Measurements from ENCODE around the gene R3HDM2.

R3HDM2 gene

DNA sequence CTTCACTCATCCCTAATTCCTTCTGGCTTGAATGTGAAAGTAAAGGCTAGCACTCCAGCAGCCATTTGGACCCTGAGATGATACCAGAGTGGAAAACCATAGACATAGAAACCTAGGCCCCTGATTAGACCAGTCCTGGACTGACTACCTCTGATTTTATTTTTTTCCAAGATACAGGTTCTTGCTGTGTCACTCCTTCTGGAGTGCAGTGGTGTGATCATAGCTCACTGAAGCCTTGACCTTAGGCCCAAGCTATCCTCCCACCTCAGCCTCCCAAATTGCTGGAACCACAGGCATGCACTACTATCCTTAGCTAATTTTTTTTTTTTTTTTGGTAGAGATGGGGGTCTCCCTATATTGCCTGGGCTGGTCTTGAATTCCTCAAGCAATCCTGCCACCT lies 105.4 kb downstream of the R3HDM2 start:
- Histone ChIP-seq H2BK12ac (ENCODE audit: low read length) (no peak overlapping the region), H3K27ac (replicated peaks; ENCODE audit: low read length) (no peak overlapping the region), H4K91ac (ENCODE audit: low read depth, low read length, poor library complexity) (no peak overlapping the region), H3K9me3 (replicated peaks in 1 of 2; ENCODE audit: control insufficient read depth in 2 of 2, insufficient read depth in 1 of 2, low read depth in 1 of 2, low read length in 2 of 2) (no peaks in the 10 kb centered on the region), H3K27me3 (ENCODE audit: control insufficient read depth in 3 of 3, insufficient read depth in 3 of 3, low read depth in 1 of 3, low read length in 3 of 3) (no peaks in the 10 kb centered on the region), H3K23ac (ENCODE audit: low read depth, low read length, poor library complexity) (no peak overlapping the region), H3K36me3 (replicated peaks in 1 of 2; ENCODE audit: control insufficient read depth in 2 of 2, insufficient read depth in 2 of 2, low read length in 2 of 2) (peaks cover 0 to 7% of the 10 kb centered on the region in 2 donors), H3K4me3 (ENCODE audit: low read length in 2 of 2) (no peak overlapping the region), H2BK120ac (ENCODE audit: low read depth, low read length) (no peak overlapping the region), H3K9ac (ENCODE audit: low read depth, low read length, poor library complexity) (no peak overlapping the region), H4K8ac (ENCODE audit: low read depth, low read length) (no peak overlapping the region), H3K4ac (ENCODE audit: low read length) (no peak overlapping the region), H2AK5ac (ENCODE audit: low read depth, low read length) (no peak overlapping the region), H2BK15ac (ENCODE audit: low read length) (no peak overlapping the region), H2BK5ac (ENCODE audit: low read length) (no peak overlapping the region), H3K79me1 (ENCODE audit: low read depth, low read length) (no peaks in the 10 kb centered on the region), H3K4me2 (ENCODE audit: insufficient read depth, low read length, poor library complexity, severe bottlenecking) (no peak overlapping the region), H2AFZ (ENCODE audit: low read length) (no peak overlapping the region), H3K14ac (ENCODE audit: low read length) (no peak overlapping the region), H3K4me1 (ENCODE audit: control insufficient read depth in 2 of 2, insufficient read depth in 1 of 2, low read depth in 1 of 2, low read length in 2 of 2) (peaks cover 0 to under 1% of the 10 kb centered on the region in 2 donors), H3K18ac (ENCODE audit: low read length) (no peak overlapping the region)
- DNase-seq (ENCODE audit: low spot score) = no peak

DNA sequence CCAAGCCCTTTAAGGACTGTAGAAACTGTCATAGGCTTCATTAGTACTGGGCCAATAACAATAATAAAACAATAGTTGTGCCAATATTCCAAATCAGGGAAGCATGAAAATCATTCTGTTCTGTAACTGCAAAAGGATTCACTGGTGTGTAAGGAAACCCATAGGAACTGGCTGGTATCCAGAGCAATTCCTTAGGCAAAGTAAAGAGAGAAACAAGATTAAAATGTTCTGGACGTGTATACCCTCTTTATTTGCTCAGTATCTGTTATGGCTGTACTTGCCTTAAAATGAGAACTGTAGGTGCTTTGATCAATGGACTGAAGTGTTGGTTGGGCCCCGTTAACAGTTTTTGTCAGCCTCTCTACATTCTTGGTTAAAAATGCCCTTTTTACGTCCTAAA lies 107.4 kb downstream of the R3HDM2 start:
- WGBS, 2 donors (ENCODE audit: extremely low coverage in 2 of 2, insufficient read length in 2 of 2, insufficient replicate concordance in 1 of 2) = no CpG with 5 or more reads among the region's 3 CpGs

DNA sequence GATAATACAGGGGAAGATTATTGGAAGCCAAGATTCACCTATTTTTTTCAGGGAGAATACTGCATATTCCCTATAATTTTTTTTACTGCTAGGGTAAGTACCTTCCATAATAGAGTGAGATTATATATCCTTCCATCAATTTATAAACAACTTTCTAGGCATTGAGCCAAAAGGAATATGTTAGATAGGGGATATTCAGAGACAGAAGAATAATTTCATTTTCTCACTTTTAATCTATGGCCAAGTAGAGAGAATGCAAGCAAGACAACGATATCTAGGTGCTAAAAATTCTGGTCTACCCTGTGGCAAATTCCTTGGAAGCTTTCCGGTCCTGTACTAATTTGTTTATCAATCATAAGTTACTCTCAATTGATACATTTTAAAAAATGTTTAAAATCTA lies 110.2 kb downstream of the R3HDM2 start:
- Histone ChIP-seq H2BK12ac (ENCODE audit: low read length) (no peak overlapping the region), H4K91ac (ENCODE audit: low read depth, low read length, poor library complexity) (no peak overlapping the region), H3K4ac (ENCODE audit: low read length) (no peak overlapping the region), H3K9me3 (replicated peaks in 1 of 2; ENCODE audit: control insufficient read depth in 2 of 2, insufficient read depth in 1 of 2, low read depth in 1 of 2, low read length in 2 of 2) (no peaks in the 10 kb centered on the region), H3K79me1 (ENCODE audit: low read depth, low read length) (no peaks in the 10 kb centered on the region), H3K4me2 (ENCODE audit: insufficient read depth, low read length, poor library complexity, severe bottlenecking) (no peak overlapping the region), H2BK120ac (ENCODE audit: low read depth, low read length) (no peak overlapping the region), H2BK15ac (ENCODE audit: low read length) (no peak overlapping the region), H3K36me3 (replicated peaks in 1 of 2; ENCODE audit: control insufficient read depth in 2 of 2, insufficient read depth in 2 of 2, low read length in 2 of 2) (no peaks in the 10 kb centered on the region), H2BK5ac (ENCODE audit: low read length) (no peak overlapping the region), H3K4me3 (ENCODE audit: low read length in 2 of 2) (no peak overlapping the region), H2AK5ac (ENCODE audit: low read depth, low read length) (no peak overlapping the region), H3K18ac (ENCODE audit: low read length) (no peak overlapping the region), H3K14ac (ENCODE audit: low read length) (no peak overlapping the region), H3K9ac (ENCODE audit: low read depth, low read length, poor library complexity) (no peak overlapping the region), H3K4me1 (ENCODE audit: control insufficient read depth in 2 of 2, insufficient read depth in 1 of 2, low read depth in 1 of 2, low read length in 2 of 2) (peaks cover 0 to 5% of the 10 kb centered on the region in 2 donors), H3K23ac (ENCODE audit: low read depth, low read length, poor library complexity) (no peak overlapping the region), H3K27ac (replicated peaks; ENCODE audit: low read length) (no peak overlapping the region), H4K8ac (ENCODE audit: low read depth, low read length) (no peak overlapping the region), H2AFZ (ENCODE audit: low read length) (no peak overlapping the region), H3K27me3 (ENCODE audit: control insufficient read depth in 3 of 3, insufficient read depth in 3 of 3, low read depth in 1 of 3, low read length in 3 of 3) (no peaks in the 10 kb centered on the region)
- DNase-seq (ENCODE audit: low spot score) = no peak
- no CpG with 5 or more reads among the region's 2 CpGs for WGBS, 2 donors (ENCODE audit: extremely low coverage in 2 of 2, insufficient read length in 2 of 2, insufficient replicate concordance in 1 of 2)

More for the DNA sequence above, 107.4 kb downstream of the R3HDM2 start:
- no peak overlapping the region for H3K23ac ChIP-seq (ENCODE audit: low read depth, low read length, poor library complexity)
- H2AFZ ChIP-seq (ENCODE audit: low read length) = no peak overlapping the region
- no peak overlapping the region for H4K91ac ChIP-seq (ENCODE audit: low read depth, low read length, poor library complexity)
- H3K14ac ChIP-seq (ENCODE audit: low read length) = no peak overlapping the region
- no peak overlapping the region for H3K4me3 ChIP-seq (ENCODE audit: low read length in 2 of 2)
- no peak overlapping the region for H2BK120ac ChIP-seq (ENCODE audit: low read depth, low read length)
- DNase-seq (ENCODE audit: low spot score) = no peak
- no peak overlapping the region for H2BK5ac ChIP-seq (ENCODE audit: low read length)
- no peak overlapping the region for H2AK5ac ChIP-seq (ENCODE audit: low read depth, low read length)
- peaks cover 0 to 7% of the 10 kb centered on the region in 2 donors for H3K36me3 ChIP-seq (replicated peaks in 1 of 2; ENCODE audit: control insufficient read depth in 2 of 2, insufficient read depth in 2 of 2, low read length in 2 of 2)
- H3K79me1 ChIP-seq (ENCODE audit: low read depth, low read length) = no peaks in the 10 kb centered on the region
- no peak overlapping the region for H3K27ac ChIP-seq (replicated peaks; ENCODE audit: low read length)
- no peak overlapping the region for H2BK12ac ChIP-seq (ENCODE audit: low read length)
- H3K27me3 ChIP-seq (ENCODE audit: control insufficient read depth in 3 of 3, insufficient read depth in 3 of 3, low read depth in 1 of 3, low read length in 3 of 3) = no peaks in the 10 kb centered on the region
- no peak overlapping the region for H3K4ac ChIP-seq (ENCODE audit: low read length)
- no peak overlapping the region for H3K9ac ChIP-seq (ENCODE audit: low read depth, low read length, poor library complexity)
- no peak overlapping the region for H2BK15ac ChIP-seq (ENCODE audit: low read length)
- no peak overlapping the region for H3K18ac ChIP-seq (ENCODE audit: low read length)
- peaks cover 0 to 5% of the 10 kb centered on the region in 2 donors for H3K4me1 ChIP-seq (ENCODE audit: control insufficient read depth in 2 of 2, insufficient read depth in 1 of 2, low read depth in 1 of 2, low read length in 2 of 2)
- H4K8ac ChIP-seq (ENCODE audit: low read depth, low read length) = no peak overlapping the region
- H3K9me3 ChIP-seq (replicated peaks in 1 of 2; ENCODE audit: control insufficient read depth in 2 of 2, insufficient read depth in 1 of 2, low read depth in 1 of 2, low read length in 2 of 2) = no peaks in the 10 kb centered on the region
- H3K4me2 ChIP-seq (ENCODE audit: insufficient read depth, low read length, poor library complexity, severe bottlenecking) = no peak overlapping the region

DNA sequence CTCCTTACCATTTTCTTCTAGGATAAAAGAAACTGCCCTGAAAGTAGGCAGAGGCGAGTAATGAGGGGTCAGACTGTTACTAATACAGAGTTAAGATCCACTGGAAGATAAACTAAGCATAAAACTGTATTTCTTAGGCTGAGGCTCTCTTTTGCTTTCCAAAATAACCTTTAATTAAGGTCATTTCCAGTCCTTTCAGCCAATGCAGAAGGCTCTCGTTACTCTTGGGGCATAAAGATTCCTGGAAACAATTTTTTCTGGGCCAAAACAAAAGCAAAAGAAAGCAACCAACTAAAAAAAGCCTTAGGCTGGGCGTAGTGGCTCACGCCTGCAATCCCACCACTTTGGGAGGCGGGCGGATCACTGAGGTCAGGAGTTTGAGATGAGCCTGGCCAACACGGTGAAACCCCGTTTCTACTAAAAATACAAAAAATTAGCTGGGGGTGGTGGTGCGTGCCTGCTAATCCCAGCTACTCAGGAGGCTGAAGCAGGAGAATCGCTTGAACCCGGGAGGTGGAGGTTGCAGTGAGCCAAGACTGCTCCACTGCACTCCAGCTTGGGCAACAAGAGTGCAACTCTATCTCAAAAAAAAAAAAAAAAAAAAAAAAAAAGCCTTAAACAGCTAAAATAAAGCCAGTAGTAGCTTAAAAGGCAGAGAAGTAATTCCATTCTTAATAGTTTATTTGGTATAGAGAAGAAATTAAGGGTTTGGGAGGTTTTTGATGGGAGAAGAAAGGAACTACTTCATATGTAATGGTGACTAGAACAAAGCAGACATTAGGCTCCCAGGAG lies 111.0 kb downstream of the R3HDM2 start:
- H3K4ac ChIP-seq (ENCODE audit: low read length) = no peak overlapping the region
- H2AFZ ChIP-seq (ENCODE audit: low read length) = no peak overlapping the region
- no peak overlapping the region for H3K23ac ChIP-seq (ENCODE audit: low read depth, low read length, poor library complexity)
- no peaks in the 10 kb centered on the region for H3K79me1 ChIP-seq (ENCODE audit: low read depth, low read length)
- no peak overlapping the region for H2BK15ac ChIP-seq (ENCODE audit: low read length)
- no peak overlapping the region for H2AK5ac ChIP-seq (ENCODE audit: low read depth, low read length)
- no peak overlapping the region for H3K9ac ChIP-seq (ENCODE audit: low read depth, low read length, poor library complexity)
- no peak overlapping the region for H3K18ac ChIP-seq (ENCODE audit: low read length)
- no peak for DNase-seq (ENCODE audit: low spot score)
- H2BK5ac ChIP-seq (ENCODE audit: low read length) = no peak overlapping the region
- H3K36me3 ChIP-seq (replicated peaks in 1 of 2; ENCODE audit: control insufficient read depth in 2 of 2, insufficient read depth in 2 of 2, low read length in 2 of 2) = no peaks in the 10 kb centered on the region
- no peak overlapping the region for H3K4me3 ChIP-seq (ENCODE audit: low read length in 2 of 2)
- H4K91ac ChIP-seq (ENCODE audit: low read depth, low read length, poor library complexity) = no peak overlapping the region
- no peak overlapping the region for H4K8ac ChIP-seq (ENCODE audit: low read depth, low read length)
- H3K4me1 ChIP-seq (ENCODE audit: control insufficient read depth in 2 of 2, insufficient read depth in 1 of 2, low read depth in 1 of 2, low read length in 2 of 2) = peaks cover 0 to 5% of the 10 kb centered on the region in 2 donors
- H3K9me3 ChIP-seq (replicated peaks in 1 of 2; ENCODE audit: control insufficient read depth in 2 of 2, insufficient read depth in 1 of 2, low read depth in 1 of 2, low read length in 2 of 2) = no peaks in the 10 kb centered on the region
- H3K27ac ChIP-seq (replicated peaks; ENCODE audit: low read length) = peak overlapping the region; percentile 71
- no peak overlapping the region for H2BK12ac ChIP-seq (ENCODE audit: low read length)
- H3K4me2 ChIP-seq (ENCODE audit: insufficient read depth, low read length, poor library complexity, severe bottlenecking) = no peak overlapping the region
- WGBS, 2 donors (ENCODE audit: extremely low coverage in 2 of 2, insufficient read length in 2 of 2, insufficient replicate concordance in 1 of 2) = no CpG with 5 or more reads among the region's 11 CpGs
- H2BK120ac ChIP-seq (ENCODE audit: low read depth, low read length) = no peak overlapping the region
- H3K27me3 ChIP-seq (ENCODE audit: control insufficient read depth in 3 of 3, insufficient read depth in 3 of 3, low read depth in 1 of 3, low read length in 3 of 3) = no peaks in the 10 kb centered on the region
- no peak overlapping the region for H3K14ac ChIP-seq (ENCODE audit: low read length)
